MCF 10A (cell line): ENCODE data around the gene DEPDC7. TPM values are rescaled to one million over a fixed set of nuclear protein-coding genes. Genes with fewer than 3 reads are reported as not detected.

Experiments
- BruUV-seq: library from RNA; stranded (reverse); fragments of 400-500 nt; replicated peaks from 2 replicates; lab custom pipeline; 2021; lab: Mats Ljungman, UMichigan
- CTCF ChIA-PET: fragments of 300-600 bp; sonication (Branson Sonifier 250); formaldehyde crosslinking; extraction: SDS; loops from one replicate; lab custom pipeline; 2021; ENCODE audit warnings: antibody characterized with exemption, inconsistent platforms; lab: Yijun Ruan, JAX
- POLR2A ChIA-PET: fragments of 300-600, 350-650 bp; sonication (Branson Sonifier 250); formaldehyde crosslinking; extraction: SDS; loops from one replicate; lab custom pipeline; 2020; ENCODE audit warnings: antibody characterized with exemption, inconsistent platforms; lab: Yijun Ruan, JAX
- DNase-seq: peaks from one replicate; pipeline ENCODE4 v3.0.0-alpha.2; 2018; ENCODE audit not compliant: unreplicated experiment
- H3K27ac Mint-ChIP-seq: one replicate; pipeline ENCODE4 v1.8.0; 2022; ENCODE audit warnings: mild to moderate bottlenecking, low read depth, mixed read lengths; ENCODE audit not compliant: unreplicated experiment
- H3K27me3 Mint-ChIP-seq: one replicate; pipeline ENCODE4 v1.8.0; 2022; ENCODE audit warnings: mixed read lengths; ENCODE audit not compliant: insufficient read depth, unreplicated experiment
- H3K36me3 Mint-ChIP-seq: one replicate; pipeline ENCODE4 v1.8.0; 2022; ENCODE audit warnings: mild to moderate bottlenecking, moderate library complexity, mixed read lengths; ENCODE audit not compliant: insufficient read depth, unreplicated experiment
- H3K4me1 Mint-ChIP-seq: one replicate; pipeline ENCODE4 v1.8.0; 2022; ENCODE audit warnings: mixed read lengths; ENCODE audit not compliant: insufficient read depth, unreplicated experiment
- H3K4me3 Mint-ChIP-seq: one replicate; pipeline ENCODE4 v1.8.0; 2022; ENCODE audit warnings: mild to moderate bottlenecking, moderate library complexity, mixed read lengths; ENCODE audit not compliant: unreplicated experiment
- H3K9me3 Mint-ChIP-seq: one replicate; pipeline ENCODE4 v1.8.0; 2022; ENCODE audit warnings: mixed read lengths; ENCODE audit not compliant: unreplicated experiment
- CTCF ChIP-seq: fragments of 200-600 bp; IDR thresholded peaks from one replicate; pipeline ENCODE4 v1.8.0; 2022; ENCODE audit warnings: antibody characterized with exemption, mild to moderate bottlenecking; ENCODE audit not compliant: unreplicated experiment
- intact Hi-C: fragments of 100-400 bp; cut with micrococcal nuclease; formaldehyde crosslinking; loops from 2 replicates; pipeline ENCODE4 v1.14.1; 2022
- total RNA-seq: library from RNA; stranded (reverse); gene quantifications from 2 replicates; pipeline ENCODE4 v1.2.3, GENCODE V29; 2022

Gene DEPDC7
- total RNA-seq, 1 experiment from 2014 or later = 3.6 TPM

GRCh38 chr11:33060271-33060670 lies 44.6 kb downstream of the DEPDC7 start:
- Mint-ChIP-seq H3K27me3 (no peaks in the 10 kb centered on the region), H3K4me1 (peaks cover 56% of the 10 kb centered on the region), H3K36me3 (peaks cover 75% of the 10 kb centered on the region), H3K4me3 (no peak overlapping the region), H3K9me3 (no peaks in the 10 kb centered on the region), H3K27ac (peak overlapping the region; percentile 97)
- CTCF ChIA-PET = interaction anchor here (0.6 to 10.4 kb wide), 8 partner anchors 9 to 251 kb away, joined by 3 to 232 read pairs (median 4); partner anchors contain the start of gene TCP11L1
- no peak for TF ChIP-seq CTCF
- POLR2A ChIA-PET = interaction anchor here (1.0 to 5.7 kb wide), 8 partner anchors 9 to 199 kb away, joined by 3 to 99 read pairs (median 4); partner anchors contain the start of gene TCP11L1
- no TSS peak for BruUV-seq
- DNase-seq = no peak
- intact Hi-C loops = loop anchor here (10.0 kb wide), 1 partner anchor 45 kb away; the partner anchor contains the start of gene DEPDC7

- peak overlapping the region; percentile 97 for H3K27ac Mint-ChIP-seq
- POLR2A ChIA-PET = interaction anchor here (0.6 to 5.7 kb wide), 8 partner anchors 8 to 241 kb away, joined by 3 to 99 read pairs (median 4); partner anchors contain the start of genes DEPDC7 and TCP11L1
- intact Hi-C loops = loop anchor here (2.0 to 10.0 kb wide), 2 partner anchors 17 to 47 kb away; partner anchors contain the start of gene DEPDC7
These were observed 46.5 kb downstream of the DEPDC7 start for GRCh38 chr11:33062137-33062536.

DNA sequence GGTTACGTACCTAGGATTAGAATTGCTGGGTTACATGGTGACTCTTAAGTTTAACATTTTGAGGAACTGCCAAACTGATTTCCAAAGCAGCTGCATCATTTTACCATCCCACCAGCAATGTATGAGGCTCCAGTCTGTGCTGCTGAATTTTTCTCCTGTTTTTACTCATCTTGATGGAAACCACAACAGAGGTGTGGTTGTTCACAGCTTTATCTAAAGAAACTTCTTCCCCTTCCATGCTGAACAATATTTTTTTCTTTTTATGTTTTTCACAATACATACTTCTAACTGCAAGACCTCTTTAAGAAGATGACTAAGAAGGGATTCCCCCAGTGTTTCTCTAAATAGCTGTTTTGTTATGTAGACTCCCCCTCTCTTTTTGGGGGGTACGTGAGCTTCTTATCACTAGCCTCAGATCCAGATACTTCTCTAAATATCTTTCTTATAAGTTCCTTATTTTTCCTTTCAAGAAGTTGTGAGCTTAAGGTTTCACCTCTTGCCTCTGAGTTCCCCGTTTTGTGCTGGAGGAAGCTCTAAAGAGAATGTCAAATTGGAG lies 47.7 kb downstream of the DEPDC7 start:
- intact Hi-C loops = loop anchor here (2.0 to 10.0 kb wide), 2 partner anchors 19 to 49 kb away; partner anchors contain the start of gene DEPDC7
- H3K4me3 Mint-ChIP-seq = no peak overlapping the region
- TF ChIP-seq CTCF = no peak
- no peaks in the 10 kb centered on the region for H3K9me3 Mint-ChIP-seq
- ChIA-PET POLR2A (interaction anchor here (0.6 to 5.7 kb wide), 6 partner anchors 18 to 105 kb away, joined by 3 to 99 read pairs (median 4); partner anchors contain the start of gene TCP11L1), CTCF (interaction anchor here (0.6 to 10.4 kb wide), 14 partner anchors 10 to 254 kb away, joined by 3 to 232 read pairs (median 4); partner anchors contain the start of gene TCP11L1)
- H3K36me3 Mint-ChIP-seq = peaks cover 83% of the 10 kb centered on the region
- BruUV-seq = no TSS peak
- DNase-seq = no peak
- no peaks in the 10 kb centered on the region for H3K27me3 Mint-ChIP-seq
- H3K27ac Mint-ChIP-seq = peak overlapping the region; percentile 97
- H3K4me1 Mint-ChIP-seq = peaks cover 50% of the 10 kb centered on the region

More at GRCh38 chr11:33062137-33062536, 46.5 kb downstream of the DEPDC7 start:
- H3K4me3 Mint-ChIP-seq = no peak overlapping the region
- H3K4me1 Mint-ChIP-seq = peaks cover 52% of the 10 kb centered on the region
- no peaks in the 10 kb centered on the region for H3K27me3 Mint-ChIP-seq
- H3K36me3 Mint-ChIP-seq = peaks cover 86% of the 10 kb centered on the region
- H3K9me3 Mint-ChIP-seq = no peaks in the 10 kb centered on the region
- no peak for DNase-seq
- no peak for TF ChIP-seq CTCF
- CTCF ChIA-PET = interaction anchor here (0.5 to 10.4 kb wide), 8 partner anchors 19 to 661 kb away, joined by 3 to 232 read pairs (median 4); partner anchors contain the start of gene TCP11L1
- BruUV-seq = no TSS peak
